H1 (cell line): Measurements from ENCODE around the gene TEKT5. TPM values are rescaled to one million over a fixed set of nuclear protein-coding genes. Genes with fewer than 3 reads are reported as not detected.

ENCODE experiments used
- RNF2 ChIP-seq: fragments of 200-900, 300-1000 bp; sonication (generic); IDR thresholded peaks from 2 replicates; pipeline ENCODE4 v1.7.1; 2016; ENCODE audit warnings: borderline replicate concordance, low read depth, mild to moderate bottlenecking, antibody characterized with exemption, low read length; ENCODE audit not compliant: poor library complexity, severe bottlenecking; ENCODE audit errors: missing control alignments
- polyA plus RNA-seq, 7 experiments: library from polyadenylated mRNA; depleted of rRNA in 3 of 7; stranded (reverse) in 5 of 7; unstranded in 2 of 7; fragments of >200 nt in 5 of 7; fragments of 200-250 nt in 2 of 7; gene quantifications; 1 replicate in 5 of 7; 2 replicates in 1 of 7; 4 replicates in 1 of 7; pipeline versions ENCODE4 v1.2.1 to v1.2.3, GENCODE V29; 2011 to 2013; ENCODE audit warnings: missing spikeins in 2 of 7, mixed read lengths in 2 of 7
- total RNA-seq: library from RNA; stranded (reverse); fragmentation: NEBNext Ultra II Directional; extraction: Animal tissue kit (Norgen Biotek cat#: 25700); gene quantifications from 2 replicates; pipeline ENCODE4 v1.2.1, GENCODE V29; 2021

TEKT5 gene
- total and polyA plus RNA-seq, 2 of the 8 experiments (the other 6 are each of a cell fraction or from before 2014, with no cell fraction given) = 0.95 TPM; not detected in 1

- no peak for TF ChIP-seq RNF2
Measured at GRCh38 chr16:10743227-10743609, 48.5 kb upstream of the TEKT5 start (continued).
